GM12878 (cell line): ENCODE measurements around the gene NEK7. TPM values are rescaled to one million over a fixed set of nuclear protein-coding genes. Genes with fewer than 3 reads are reported as not detected.
A peak's percentile ranks its signal among the peaks of the same experiment; 100 is the strongest.

ENCODE experiments used
- ATAC-seq: fragments of 200-7000 bp; cut with Tn5 transposase; 3 replicates; pipeline ENCODE4 v1.9.1; 2020; ENCODE audit warnings: mild to moderate bottlenecking, moderate library complexity
- BruUV-seq: library from RNA; stranded (reverse); fragments of 400-500 nt; replicated peaks from 2 replicates; lab custom pipeline; 2021; lab: Mats Ljungman, UMichigan
- CTCF ChIA-PET: fragments of 300-600 bp; sonication (Branson Sonifier 250); formaldehyde crosslinking; extraction: SDS; loops from one replicate; lab custom pipeline; 2021; ENCODE audit warnings: inconsistent platforms; lab: Yijun Ruan, JAX
- POLR2A ChIA-PET: fragments of 350-600 bp; formaldehyde crosslinking; extraction: SDS; loops from one replicate; lab custom pipeline; 2021; ENCODE audit warnings: inconsistent platforms; lab: Charles Lee
- RAD21 ChIA-PET: fragments of 300-600 bp; sonication (Branson Sonifier 250); formaldehyde crosslinking; loops from one replicate; lab custom pipeline; 2023; ENCODE audit warnings: antibody characterized with exemption; ENCODE audit not compliant: unreplicated experiment; lab: Charles Lee
- SMC1A ChIA-PET: fragments of 300-600 bp; sonication (Branson Sonifier 250); formaldehyde crosslinking; loops from one replicate; lab custom pipeline; 2023; ENCODE audit not compliant: unreplicated experiment, uncharacterized antibody; lab: Charles Lee
- DNase-seq: peaks from one replicate; pipeline ENCODE4 v3.0.0-alpha.2; 2011; ENCODE audit warnings: low read depth, low spot score
- FAIRE-seq: peaks from 3 replicates; lab custom pipeline; 2011; peaks lifted over from hg19 to GRCh38; lab: Jason Lieb, UNC
- H2AFZ ChIP-seq: 2 replicates; pipeline ENCODE4 v1.6.0; 2011; ENCODE audit warnings: low read depth, low read length, control low read depth; ENCODE audit not compliant: control insufficient read depth
- H3K27ac ChIP-seq: 2 replicates; pipeline ENCODE4 v1.5.1; 2011; ENCODE audit warnings: control low read depth; ENCODE audit not compliant: control insufficient read depth, insufficient read depth
- H3K27me3 ChIP-seq, 2 experiments: replicated peaks in 1 of 2; 2 replicates each; pipeline versions ENCODE4 v1.6.0 to v1.6.1; 2011; ENCODE audit warnings: low read length in 1 of 2; ENCODE audit not compliant: control insufficient read depth in 2 of 2, insufficient read depth in 2 of 2
- H3K36me3 ChIP-seq, 2 experiments: 2 replicates each; pipeline ENCODE4 v1.5.1; 2011; ENCODE audit warnings: low read length in 1 of 2; ENCODE audit not compliant: control insufficient read depth in 2 of 2, insufficient read depth in 2 of 2
- H3K4me1 ChIP-seq: 2 replicates; pipeline ENCODE4 v1.6.1; 2011; ENCODE audit warnings: mild to moderate bottlenecking, low read length, moderate library complexity, mixed read lengths; ENCODE audit not compliant: control insufficient read depth, insufficient read depth
- H3K4me2 ChIP-seq: 2 replicates; pipeline ENCODE4 v1.6.0; 2011; ENCODE audit warnings: control low read depth; ENCODE audit not compliant: control insufficient read depth, insufficient read depth
- H3K4me3 ChIP-seq: fragments of 200-600 bp; sonication (generic); 2 replicates; pipeline ENCODE4 v1.5.1; 2016
- H3K79me2 ChIP-seq: 2 replicates; pipeline ENCODE4 v1.6.0; 2011; ENCODE audit warnings: low read length; ENCODE audit not compliant: control insufficient read depth, insufficient read depth
- H3K9ac ChIP-seq: 2 replicates; pipeline ENCODE4 v1.8.0; 2011; ENCODE audit warnings: low read length, control low read depth, mixed read lengths; ENCODE audit not compliant: control insufficient read depth, insufficient read depth
- H3K9me3 ChIP-seq: replicated peaks from 3 replicates; pipeline ENCODE4 v1.5.1; 2011; ENCODE audit warnings: mild to moderate bottlenecking, low read length; ENCODE audit not compliant: control insufficient read depth, insufficient read depth
- H4K20me1 ChIP-seq: 2 replicates; pipeline ENCODE4 v1.6.0; 2011; ENCODE audit not compliant: control insufficient read depth, insufficient read depth
- BCL11A ChIP-seq: IDR thresholded peaks from 2 replicates; pipeline ENCODE4 v1.6.1; 2011; ENCODE audit warnings: low read depth, low read length
- IRF3 ChIP-seq: fragments of 450-650 bp; IDR thresholded peaks from 2 replicates; pipeline ENCODE4 v1.6.1; 2014; ENCODE audit warnings: mild to moderate bottlenecking
- JUND ChIP-seq: IDR thresholded peaks from 2 replicates; pipeline ENCODE4 v1.6.1; 2012; ENCODE audit warnings: low read depth, mild to moderate bottlenecking, low read length, improper control_type of control experiment, moderate library complexity
- MAX ChIP-seq: IDR thresholded peaks from 2 replicates; pipeline ENCODE4 v1.6.1; 2012; ENCODE audit warnings: low read depth, low read length, improper control_type of control experiment
- MYC ChIP-seq: IDR thresholded peaks from 2 replicates; pipeline ENCODE4 v1.6.1; 2011; ENCODE audit warnings: mild to moderate bottlenecking, low read length, moderate library complexity, inconsistent platforms; ENCODE audit not compliant: insufficient read depth, insufficient replicate concordance, insufficient read length, severe bottlenecking
- NFXL1 ChIP-seq: fragments of 450-650 bp; IDR thresholded peaks from 2 replicates; pipeline ENCODE4 v1.6.1; 2017; ENCODE audit warnings: antibody characterized with exemption, mild to moderate bottlenecking, borderline replicate concordance
- PAX8 ChIP-seq: fragments of 450-650 bp; IDR thresholded peaks from 2 replicates; pipeline ENCODE4 v1.6.1; 2017; ENCODE audit warnings: mild to moderate bottlenecking, moderate library complexity
- POLR2A ChIP-seq: IDR thresholded peaks from 2 replicates; pipeline ENCODE4 v1.6.1; 2011; ENCODE audit warnings: low read depth, mild to moderate bottlenecking, low read length
- POLR2AphosphoS2 ChIP-seq: IDR thresholded peaks from 2 replicates; pipeline ENCODE4 v1.6.1; 2011; ENCODE audit warnings: low read depth, mild to moderate bottlenecking, low read length, improper control_type of control experiment, moderate library complexity
- RCOR1 ChIP-seq: conservative IDR thresholded peaks from 2 replicates; pipeline ENCODE4 v1.6.1; 2012; ENCODE audit warnings: low read depth, low read length, improper control_type of control experiment
- ZNF24 ChIP-seq: fragments of 450-650 bp; IDR thresholded peaks from 2 replicates; pipeline ENCODE4 v1.6.1; 2017; ENCODE audit warnings: antibody characterized with exemption, mild to moderate bottlenecking
- WGBS: methylation state at CpG from one replicate; pipeline ENCODE4 v1.1.6; 2016; ENCODE audit warnings: low lambda C conversion rate; ENCODE audit not compliant: insufficient replicate concordance, insufficient coverage; ENCODE audit errors: missing lambda C conversion rate; 5-methylcytosine and 5-hydroxymethylcytosine counted together
- in situ Hi-C: fragments of 300-500 bp; cut with MboI; formaldehyde crosslinking; loops from 9 replicates; pipeline ENCODE4 v1.14.3; 2018; ENCODE audit warnings: mixed read lengths
- intact Hi-C: fragments of 100-400 bp; cut with micrococcal nuclease; formaldehyde crosslinking; loops from one replicate; pipeline ENCODE4 v1.14.2; 2022; ENCODE audit not compliant: unreplicated experiment
- polyA plus RNA-seq, 11 experiments: library from polyadenylated mRNA; depleted of rRNA in 4 of 11; unstranded in 6 of 11; stranded (reverse) in 5 of 11; fragments of >200 nt; fragmentation: Nextera tagmentation in 4 of 11; fragmentation: Illumina TruSeq in 1 of 11; extraction: Ambion mirVana in 4 of 11; extraction: Trizol in 1 of 11; gene quantifications; 1 replicate in 1 of 11; 2 replicates in 10 of 11; pipeline versions ENCODE4 v1.2.1 to v1.2.3, GENCODE V29; 2011 to 2016; ENCODE audit warnings: inconsistent platforms in 2 of 11, missing spikeins in 2 of 11, low read depth in 1 of 11
- total RNA-seq, 4 experiments: library from RNA; depleted of rRNA in 3 of 4; stranded (reverse); fragments of >200 nt in 3 of 4; fragmentation: Illumina TruSeq in 1 of 4; extraction: Trizol in 1 of 4; gene quantifications; 2 replicates each; pipeline versions ENCODE4 v1.2.1 to v1.2.3, GENCODE V29; 2013 to 2021
- TF ChIP-seq, protein P1 (sequence below): IDR thresholded peaks from 2 replicates; pipeline ENCODE4 v1.6.1; 2011; ENCODE audit warnings: mild to moderate bottlenecking, low read depth, low read length, moderate library complexity; ENCODE audit not compliant: insufficient replicate concordance
- TF ChIP-seq, protein P2 (sequence below): IDR thresholded peaks from 2 replicates; pipeline ENCODE4 v1.6.1; 2011; ENCODE audit warnings: borderline replicate concordance, low read depth, mild to moderate bottlenecking, moderate library complexity, mixed read lengths, low read length; ENCODE audit not compliant: insufficient read depth; ENCODE audit errors: extremely low read length
- TF ChIP-seq, protein P3 (sequence below): fragments of 450-650 bp; IDR thresholded peaks from 2 replicates; pipeline ENCODE4 v1.6.1; 2016; ENCODE audit warnings: mild to moderate bottlenecking
- TF ChIP-seq, protein P4 (sequence below): fragments of 450-650 bp; formaldehyde crosslinking; IDR thresholded peaks from 2 replicates; pipeline ENCODE4 v1.4.0; 2022; ENCODE audit warnings: mild to moderate bottlenecking, moderate library complexity

The NEK7 gene
- total and polyA plus RNA-seq, 10 of the 15 experiments (the other 5 are each of a cell fraction or from before 2014, with no cell fraction given) = 9.4 to 77.7 (median 24.0) TPM

- peaks cover 0 to 3% of the 10 kb centered on the region in 2 experiments; a peak in 1 of 4 replicates for H3K36me3 ChIP-seq
- peak; percentile 97 for ATAC-seq
- peak; percentile 42; the same call in 1 of the 2 replicates for TF ChIP-seq ZNF24
- no peak for TF ChIP-seq MAX
- TF ChIP-seq, protein P1, sequence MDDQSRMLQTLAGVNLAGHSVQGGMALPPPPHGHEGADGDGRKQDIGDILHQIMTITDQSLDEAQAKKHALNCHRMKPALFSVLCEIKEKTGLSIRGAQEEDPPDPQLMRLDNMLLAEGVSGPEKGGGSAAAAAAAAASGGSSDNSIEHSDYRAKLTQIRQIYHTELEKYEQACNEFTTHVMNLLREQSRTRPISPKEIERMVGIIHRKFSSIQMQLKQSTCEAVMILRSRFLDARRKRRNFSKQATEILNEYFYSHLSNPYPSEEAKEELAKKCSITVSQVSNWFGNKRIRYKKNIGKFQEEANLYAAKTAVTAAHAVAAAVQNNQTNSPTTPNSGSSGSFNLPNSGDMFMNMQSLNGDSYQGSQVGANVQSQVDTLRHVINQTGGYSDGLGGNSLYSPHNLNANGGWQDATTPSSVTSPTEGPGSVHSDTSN = no peak
- no peak for TF ChIP-seq POLR2A
- TF ChIP-seq, protein P2, sequence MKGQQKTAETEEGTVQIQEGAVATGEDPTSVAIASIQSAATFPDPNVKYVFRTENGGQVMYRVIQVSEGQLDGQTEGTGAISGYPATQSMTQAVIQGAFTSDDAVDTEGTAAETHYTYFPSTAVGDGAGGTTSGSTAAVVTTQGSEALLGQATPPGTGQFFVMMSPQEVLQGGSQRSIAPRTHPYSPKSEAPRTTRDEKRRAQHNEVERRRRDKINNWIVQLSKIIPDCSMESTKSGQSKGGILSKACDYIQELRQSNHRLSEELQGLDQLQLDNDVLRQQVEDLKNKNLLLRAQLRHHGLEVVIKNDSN = no peak
- TF ChIP-seq POLR2AphosphoS2 = no peak
- TF ChIP-seq JUND = no peak
- no peak for TF ChIP-seq MYC
- TF ChIP-seq, protein P3, sequence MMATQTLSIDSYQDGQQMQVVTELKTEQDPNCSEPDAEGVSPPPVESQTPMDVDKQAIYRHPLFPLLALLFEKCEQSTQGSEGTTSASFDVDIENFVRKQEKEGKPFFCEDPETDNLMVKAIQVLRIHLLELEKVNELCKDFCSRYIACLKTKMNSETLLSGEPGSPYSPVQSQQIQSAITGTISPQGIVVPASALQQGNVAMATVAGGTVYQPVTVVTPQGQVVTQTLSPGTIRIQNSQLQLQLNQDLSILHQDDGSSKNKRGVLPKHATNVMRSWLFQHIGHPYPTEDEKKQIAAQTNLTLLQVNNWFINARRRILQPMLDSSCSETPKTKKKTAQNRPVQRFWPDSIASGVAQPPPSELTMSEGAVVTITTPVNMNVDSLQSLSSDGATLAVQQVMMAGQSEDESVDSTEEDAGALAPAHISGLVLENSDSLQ = peak; percentile 21; the same call in 1 of the 2 replicates
- no peak for TF ChIP-seq PAX8
- TF ChIP-seq BCL11A = no peak
- TF ChIP-seq NFXL1 = no peak
- TF ChIP-seq RCOR1 = no peak
- TF ChIP-seq, protein P4, sequence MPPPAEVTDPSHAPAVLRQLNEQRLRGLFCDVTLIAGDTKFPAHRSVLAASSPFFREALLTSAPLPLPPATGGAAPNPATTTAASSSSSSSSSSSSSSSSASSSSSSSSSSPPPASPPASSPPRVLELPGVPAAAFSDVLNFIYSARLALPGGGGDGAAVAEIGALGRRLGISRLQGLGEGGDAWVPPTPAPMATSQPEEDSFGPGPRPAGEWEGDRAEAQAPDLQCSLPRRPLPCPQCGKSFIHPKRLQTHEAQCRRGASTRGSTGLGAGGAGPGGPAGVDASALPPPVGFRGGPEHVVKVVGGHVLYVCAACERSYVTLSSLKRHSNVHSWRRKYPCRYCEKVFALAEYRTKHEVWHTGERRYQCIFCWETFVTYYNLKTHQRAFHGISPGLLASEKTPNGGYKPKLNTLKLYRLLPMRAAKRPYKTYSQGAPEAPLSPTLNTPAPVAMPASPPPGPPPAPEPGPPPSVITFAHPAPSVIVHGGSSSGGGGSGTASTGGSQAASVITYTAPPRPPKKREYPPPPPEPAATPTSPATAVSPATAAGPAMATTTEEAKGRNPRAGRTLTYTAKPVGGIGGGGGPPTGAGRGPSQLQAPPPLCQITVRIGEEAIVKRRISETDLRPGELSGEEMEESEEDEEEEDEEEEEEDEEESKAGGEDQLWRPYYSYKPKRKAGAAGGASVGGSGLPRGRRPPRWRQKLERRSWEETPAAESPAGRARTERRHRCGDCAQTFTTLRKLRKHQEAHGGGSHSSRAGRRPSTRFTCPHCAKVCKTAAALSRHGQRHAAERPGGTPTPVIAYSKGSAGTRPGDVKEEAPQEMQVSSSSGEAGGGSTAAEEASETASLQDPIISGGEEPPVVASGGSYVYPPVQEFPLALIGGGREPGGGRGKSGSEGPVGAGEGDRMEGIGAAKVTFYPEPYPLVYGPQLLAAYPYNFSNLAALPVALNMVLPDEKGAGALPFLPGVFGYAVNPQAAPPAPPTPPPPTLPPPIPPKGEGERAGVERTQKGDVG (CRISPR knock-in tag) = no peak
- TF ChIP-seq IRF3 = no peak
- ChIA-PET SMC1A (interaction anchor here (1.3 kb wide), 1 partner anchor 151 kb away, joined by 3 read pairs; no protein-coding TSS in a partner anchor), POLR2A (interaction anchor here (0.7 kb wide), 1 partner anchor 160 kb away, joined by 3 read pairs; no protein-coding TSS in a partner anchor), RAD21 (interaction anchor here (0.7 to 1.3 kb wide), 2 partner anchors 162 to 368 kb away, joined by 3 read pairs; no protein-coding TSS in a partner anchor), CTCF (no interaction called here)
- H3K4me3 ChIP-seq = no peak overlapping the region
- WGBS = 100% methylated on average over 1 of the region's 1 CpG
- no peak overlapping the region for H3K4me2 ChIP-seq
- in situ Hi-C loops (no loop called here), intact Hi-C loops (no loop called here)
- no TSS peak for BruUV-seq
- no peak overlapping the region for H3K9ac ChIP-seq
- no peaks in the 10 kb centered on the region for H3K27me3 ChIP-seq
- H2AFZ ChIP-seq = no peak overlapping the region
- no peaks in the 10 kb centered on the region for H4K20me1 ChIP-seq
- no peak overlapping the region for H3K27ac ChIP-seq
- H3K4me1 ChIP-seq = peaks cover 4% of the 10 kb centered on the region; the same call in 1 of the 2 replicates
- H3K79me2 ChIP-seq = no peaks in the 10 kb centered on the region
- DNase-seq = peak; percentile 7
- FAIRE-seq = peak; percentile 31
- no peaks in the 10 kb centered on the region for H3K9me3 ChIP-seq
These were observed 161.3 kb downstream of the NEK7 start for GRCh38 chr1:198318085-198318484.
